Uterus (tissue), 4 donors: ENCODE data around the gene GABRB3. TPM values are rescaled to one million over a fixed set of nuclear protein-coding genes. Genes with fewer than 3 reads are reported as not detected.

Experiments
- DNase-seq, 2 donors: peaks; one replicate each; pipeline ENCODE4 v3.0.0-alpha.2; 2019 to 2020
- H3K27ac ChIP-seq, 2 donors: fragments of 200-600 bp; sonication (generic); 1 replicate in 1 of 2; 2 replicates in 1 of 2; pipeline ENCODE4 v1.5.1; 2016 to 2018
- H3K27me3 ChIP-seq, 2 donors: fragments of 200-600 bp; sonication (generic); one replicate each; pipeline ENCODE4 v1.5.1; 2018 to 2019; ENCODE audit warnings: control low read depth in 1 of 2
- H3K36me3 ChIP-seq, 2 donors: fragments of 200-600 bp; sonication (generic); one replicate each; pipeline ENCODE4 v1.5.1; 2019; ENCODE audit warnings: control low read depth in 1 of 2
- H3K4me1 ChIP-seq, 2 donors: fragments of 200-600 bp; sonication (generic); one replicate each; pipeline ENCODE4 v1.5.1; 2018 to 2019; ENCODE audit warnings: control low read depth in 1 of 2
- H3K4me3 ChIP-seq, 2 donors: fragments of 200-600 bp; sonication (generic); 1 replicate in 1 of 2; 2 replicates in 1 of 2; pipeline ENCODE4 v1.5.1; 2018 to 2019; ENCODE audit warnings: mild to moderate bottlenecking in 1 of 2
- H3K9me3 ChIP-seq, 2 donors: fragments of 200-600 bp; sonication (generic); one replicate each; pipeline ENCODE4 v1.5.1; 2019; ENCODE audit warnings: control low read depth in 1 of 2
- CTCF ChIP-seq, 4 experiments: fragments of 200-600 bp in 2 of 4; fragments of 450-650 bp in 2 of 4; sonication (generic) in 2 of 4; IDR thresholded peaks; one replicate each; pipeline ENCODE4 v1.5.1; 2016 to 2019; ENCODE audit warnings: antibody characterized with exemption in 4 of 4, mild to moderate bottlenecking in 2 of 4, moderate library complexity in 1 of 4
- POLR2A ChIP-seq, 2 donors: fragments of 450-650 bp; IDR thresholded peaks; one replicate each; pipeline ENCODE4 v1.6.1; 2016; ENCODE audit warnings: antibody characterized with exemption in 2 of 2, mild to moderate bottlenecking in 1 of 2, moderate library complexity in 1 of 2
- intact Hi-C: fragments of 100-400 bp; cut with DNase I; formaldehyde crosslinking; loops from one replicate; pipeline ENCODE4 v1.15.1; 2023; ENCODE audit warnings: low total_unique reads
- total RNA-seq, 4 donors: library from RNA; depleted of rRNA in 3 of 4; stranded (reverse); fragments of >200 nt in 3 of 4; gene quantifications; one replicate each; pipeline versions ENCODE4 v1.1.0 to v1.2.4, GENCODE V29; 2014 to 2023
- donor health status: DM: yes; HTN: yes; CAD: no.

The GABRB3 gene
- total RNA-seq, 4 donors from 2014 or later: 1.7 to 6.2 (median 1.8) TPM; not detected in 1

GRCh38 chr15:26572602-26573350, 200.1 kb downstream of the GABRB3 start:
- Histone ChIP-seq H3K27me3 (no peaks in the 10 kb centered on the region), H3K27ac (no peak overlapping the region), H3K4me3 (no peak overlapping the region), H3K36me3 (no peaks in the 10 kb centered on the region), H3K4me1 (no peaks in the 10 kb centered on the region), H3K9me3 (no peaks in the 10 kb centered on the region)
- no peak for TF ChIP-seq POLR2A (IDR thresholded peaks at IDR 0.05)
- no peak for TF ChIP-seq CTCF (IDR thresholded peaks at IDR 0.05)
- intact Hi-C loops: no loop called here
- DNase-seq: no peak

GRCh38 chr15:26571346-26571745, 201.5 kb downstream of the GABRB3 start:
- H3K27me3 ChIP-seq: no peaks in the 10 kb centered on the region
- no peak overlapping the region for H3K27ac ChIP-seq
- intact Hi-C loops: no loop called here

GRCh38 chr15:26565542-26565941, 207.3 kb downstream of the GABRB3 start:
- intact Hi-C loops: no loop called here
- no peaks in the 10 kb centered on the region for H3K36me3 ChIP-seq
- TF ChIP-seq CTCF (IDR thresholded peaks at IDR 0.05): no peak
- no peak for TF ChIP-seq POLR2A (IDR thresholded peaks at IDR 0.05)
- no peaks in the 10 kb centered on the region for H3K4me1 ChIP-seq
- H3K27me3 ChIP-seq: no peaks in the 10 kb centered on the region
- DNase-seq: no peak
- no peaks in the 10 kb centered on the region for H3K9me3 ChIP-seq
- no peak overlapping the region for H3K4me3 ChIP-seq
- no peak overlapping the region for H3K27ac ChIP-seq

More at GRCh38 chr15:26571346-26571745, 201.5 kb downstream of the GABRB3 start:
- Histone ChIP-seq H3K9me3 (no peaks in the 10 kb centered on the region), H3K4me1 (no peaks in the 10 kb centered on the region), H3K36me3 (no peaks in the 10 kb centered on the region), H3K4me3 (no peak overlapping the region)
- TF ChIP-seq CTCF (IDR thresholded peaks at IDR 0.05) (no peak), POLR2A (IDR thresholded peaks at IDR 0.05) (no peak)
- no peak for DNase-seq

GRCh38 chr15:26564361-26564760, 208.5 kb downstream of the GABRB3 start:
- intact Hi-C loops: no loop called here
- Histone ChIP-seq H3K4me1 (no peaks in the 10 kb centered on the region), H3K9me3 (no peaks in the 10 kb centered on the region), H3K4me3 (no peak overlapping the region), H3K27me3 (no peaks in the 10 kb centered on the region), H3K36me3 (no peaks in the 10 kb centered on the region), H3K27ac (no peak overlapping the region)
- DNase-seq: no peak
- TF ChIP-seq POLR2A (IDR thresholded peaks at IDR 0.05) (no peak), CTCF (IDR thresholded peaks at IDR 0.05) (no peak)

- intact Hi-C loops: no loop called here
- Histone ChIP-seq H3K4me1 (no peaks in the 10 kb centered on the region), H3K36me3 (no peaks in the 10 kb centered on the region), H3K27me3 (no peaks in the 10 kb centered on the region), H3K4me3 (no peak overlapping the region), H3K27ac (no peak overlapping the region), H3K9me3 (no peaks in the 10 kb centered on the region)
- TF ChIP-seq POLR2A (IDR thresholded peaks at IDR 0.05) (no peak), CTCF (IDR thresholded peaks at IDR 0.05) (no peak)
- no peak for DNase-seq
Observed at GRCh38 chr15:26562336-26562735, 210.5 kb downstream of the GABRB3 start.
